Measurements from ENCODE around the gene TRABD2A. TPM values are rescaled to one million over a fixed set of nuclear protein-coding genes. Genes with fewer than 3 reads are reported as not detected.
A peak's percentile ranks its signal among the peaks of the same experiment; 100 is the strongest.
"Not testable (repeated sequence)": the region's sequence is repeated elsewhere in the genome, so short reads cannot be mapped to it uniquely, and the experiment has no call there.

TRABD2A gene
- total RNA-seq, 2 experiments from 2014 or later: 1.6 to 1.9 TPM

DNA sequence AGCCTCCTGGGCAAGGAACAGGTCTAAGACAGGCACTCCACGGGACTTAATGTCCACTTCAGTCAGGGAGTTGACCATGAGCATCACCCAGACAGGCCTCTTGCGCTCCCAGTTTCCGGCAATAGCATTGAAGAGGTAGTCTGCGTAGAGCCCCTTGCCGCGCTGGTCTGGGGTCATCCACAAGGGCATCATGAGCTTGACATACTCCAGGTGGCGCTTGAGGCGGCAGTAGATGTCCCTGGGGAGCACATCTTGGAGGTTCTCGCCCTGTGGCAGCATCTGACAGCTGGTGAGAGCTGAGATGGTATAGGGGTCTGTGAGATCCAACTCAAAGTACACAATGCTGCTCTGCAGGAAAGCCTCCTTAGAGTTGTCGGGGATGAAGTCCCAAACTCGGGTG, 10.6 kb downstream of the TRABD2A start:
- Histone ChIP-seq H3K4me1 (ENCODE audit: insufficient read depth, low read length, poor library complexity, severe bottlenecking) (no peaks in the 10 kb centered on the region), H3K4me2 (ENCODE audit: low read length) (no peak overlapping the region), H3K27ac (ENCODE audit: low read depth, low read length, poor library complexity, severe bottlenecking) (no peak overlapping the region), H4K20me1 (ENCODE audit: insufficient read depth, low read length) (no peaks in the 10 kb centered on the region), H3K9me2 (ENCODE audit: insufficient read depth, low read length) (no peaks in the 10 kb centered on the region), H3K4me3 (ENCODE audit: low read depth, low read length, poor library complexity, severe bottlenecking) (no peak overlapping the region), H3K9me3 (ENCODE audit: low read length) (no peaks in the 10 kb centered on the region), H3K79me2 (ENCODE audit: insufficient read depth, low read depth, low read length) (no peaks in the 10 kb centered on the region), H3K36me3 (ENCODE audit: insufficient read depth, low read length) (no peaks in the 10 kb centered on the region), H2AFZ (ENCODE audit: low read length) (no peak overlapping the region)
- intact Hi-C loops (cut with micrococcal nuclease; ENCODE audit: unreplicated experiment): no loop called here
- peak; percentile 41 for DNase-seq (ENCODE audit: low spot score)
- TF ChIP-seq EZH2phosphoT487 (IDR thresholded peaks at IDR 0.05; ENCODE audit: borderline replicate concordance, low read depth, low read length) (no peak), CTCF (conservative IDR thresholded peaks at IDR 0.05; ENCODE audit: low read length) (peak; percentile 42; the same call in 1 of the 2 replicates)
- ChIA-PET CTCF (ENCODE audit: unreplicated experiment) (no interaction called here), POLR2A (no interaction called here)
- no TSS peak for BruUV-seq (replicated peaks)

GRCh38 chr2:84868327-84868726, 12.6 kb downstream of the TRABD2A start:
- H3K27ac ChIP-seq (ENCODE audit: low read depth, low read length, poor library complexity, severe bottlenecking); DNase-seq (ENCODE audit: low spot score); CTCF ChIA-PET (ENCODE audit: unreplicated experiment); BruUV-seq (replicated peaks); H4K20me1 ChIP-seq (ENCODE audit: insufficient read depth, low read length); H3K4me2 ChIP-seq (ENCODE audit: low read length); H3K9me2 ChIP-seq (ENCODE audit: insufficient read depth, low read length); H2AFZ ChIP-seq (ENCODE audit: low read length); H3K79me2 ChIP-seq (ENCODE audit: insufficient read depth, low read depth, low read length); H3K4me3 ChIP-seq (ENCODE audit: low read depth, low read length, poor library complexity, severe bottlenecking); H3K4me1 ChIP-seq (ENCODE audit: insufficient read depth, low read length, poor library complexity, severe bottlenecking); H3K9me3 ChIP-seq (ENCODE audit: low read length); H3K36me3 ChIP-seq (ENCODE audit: insufficient read depth, low read length): not testable (repeated sequence)
- intact Hi-C loops (cut with micrococcal nuclease; ENCODE audit: unreplicated experiment): loop anchor here (10.0 kb wide), 1 partner anchor 234 kb away; no protein-coding TSS in a partner anchor
- POLR2A ChIA-PET: interaction anchor here (0.6 kb wide), 1 partner anchor 138 kb away, joined by 3 read pairs; no protein-coding TSS in a partner anchor

GRCh38 chr2:84866122-84866521, 14.8 kb downstream of the TRABD2A start:
- no peak overlapping the region for H3K27ac ChIP-seq (ENCODE audit: low read depth, low read length, poor library complexity, severe bottlenecking)
- H3K9me3 ChIP-seq (ENCODE audit: low read length): no peaks in the 10 kb centered on the region
- DNase-seq (ENCODE audit: low spot score): no peak
- no peaks in the 10 kb centered on the region for H3K36me3 ChIP-seq (ENCODE audit: insufficient read depth, low read length)
- H3K4me2 ChIP-seq (ENCODE audit: low read length): no peak overlapping the region
- BruUV-seq (replicated peaks): no TSS peak
- CTCF ChIA-PET (ENCODE audit: unreplicated experiment): no interaction called here
- H3K4me3 ChIP-seq (ENCODE audit: low read depth, low read length, poor library complexity, severe bottlenecking): no peak overlapping the region
- no peak for TF ChIP-seq EZH2phosphoT487 (IDR thresholded peaks at IDR 0.05; ENCODE audit: borderline replicate concordance, low read depth, low read length)
- no peak for TF ChIP-seq CTCF (conservative IDR thresholded peaks at IDR 0.05; ENCODE audit: low read length)
- no peaks in the 10 kb centered on the region for H3K9me2 ChIP-seq (ENCODE audit: insufficient read depth, low read length)
- POLR2A ChIA-PET: no interaction called here
- H3K4me1 ChIP-seq (ENCODE audit: insufficient read depth, low read length, poor library complexity, severe bottlenecking): no peaks in the 10 kb centered on the region
- H3K79me2 ChIP-seq (ENCODE audit: insufficient read depth, low read depth, low read length): no peaks in the 10 kb centered on the region
- H2AFZ ChIP-seq (ENCODE audit: low read length): no peak overlapping the region
- intact Hi-C loops (cut with micrococcal nuclease; ENCODE audit: unreplicated experiment): loop anchor here (10.0 kb wide), 1 partner anchor 231 kb away; no protein-coding TSS in a partner anchor
- H4K20me1 ChIP-seq (ENCODE audit: insufficient read depth, low read length): no peaks in the 10 kb centered on the region
